LNCAP (cell line): Measurements from ENCODE around the gene LRRC8E.
A peak's percentile ranks its signal among the peaks of the same experiment; 100 is the strongest.

Experiments used
- TF ChIP-seq, protein P1 (sequence below): fragments of 450-650 bp; IDR thresholded peaks from 2 replicates; pipeline ENCODE4 v1.5.1; 2017; ENCODE audit warnings: mild to moderate bottlenecking

Gene LRRC8E

DNA sequence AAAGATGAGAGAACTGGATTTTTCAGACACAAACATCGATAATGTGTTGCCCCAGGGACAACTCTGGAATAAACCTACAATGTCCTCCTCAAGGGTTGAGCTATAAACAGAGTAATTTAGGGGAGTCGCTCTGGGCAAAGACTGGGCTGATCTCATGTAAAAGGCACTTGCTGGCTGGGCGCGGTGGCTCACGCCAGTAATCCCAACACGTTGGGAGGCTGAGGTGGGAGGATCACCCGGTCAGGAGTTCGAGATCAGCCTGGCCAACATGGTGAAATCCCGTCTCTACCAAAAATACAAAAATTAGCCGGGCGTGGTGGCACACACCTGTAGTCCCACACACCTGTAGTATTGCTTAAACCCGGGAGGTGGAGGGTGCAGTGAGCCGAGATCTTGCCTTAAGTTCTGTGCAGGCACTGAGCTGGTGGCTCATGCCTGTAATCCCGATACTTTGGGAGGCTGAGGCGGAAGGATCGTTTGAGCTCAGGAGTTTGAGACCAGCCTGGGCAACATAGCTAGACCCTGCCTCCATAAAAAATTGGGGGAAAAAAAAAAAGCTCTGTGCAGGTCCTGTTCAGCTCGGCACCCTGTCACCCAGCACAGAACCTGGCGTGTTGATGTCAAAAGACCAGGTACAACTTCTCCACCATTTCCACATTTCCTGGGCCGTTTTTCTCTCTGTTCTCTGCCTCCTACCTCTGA lies 53.7 kb downstream of the LRRC8E start:
- TF ChIP-seq, protein P1, sequence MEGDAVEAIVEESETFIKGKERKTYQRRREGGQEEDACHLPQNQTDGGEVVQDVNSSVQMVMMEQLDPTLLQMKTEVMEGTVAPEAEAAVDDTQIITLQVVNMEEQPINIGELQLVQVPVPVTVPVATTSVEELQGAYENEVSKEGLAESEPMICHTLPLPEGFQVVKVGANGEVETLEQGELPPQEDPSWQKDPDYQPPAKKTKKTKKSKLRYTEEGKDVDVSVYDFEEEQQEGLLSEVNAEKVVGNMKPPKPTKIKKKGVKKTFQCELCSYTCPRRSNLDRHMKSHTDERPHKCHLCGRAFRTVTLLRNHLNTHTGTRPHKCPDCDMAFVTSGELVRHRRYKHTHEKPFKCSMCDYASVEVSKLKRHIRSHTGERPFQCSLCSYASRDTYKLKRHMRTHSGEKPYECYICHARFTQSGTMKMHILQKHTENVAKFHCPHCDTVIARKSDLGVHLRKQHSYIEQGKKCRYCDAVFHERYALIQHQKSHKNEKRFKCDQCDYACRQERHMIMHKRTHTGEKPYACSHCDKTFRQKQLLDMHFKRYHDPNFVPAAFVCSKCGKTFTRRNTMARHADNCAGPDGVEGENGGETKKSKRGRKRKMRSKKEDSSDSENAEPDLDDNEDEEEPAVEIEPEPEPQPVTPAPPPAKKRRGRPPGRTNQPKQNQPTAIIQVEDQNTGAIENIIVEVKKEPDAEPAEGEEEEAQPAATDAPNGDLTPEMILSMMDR: no peak

GRCh38 chr19:7942981-7943443 lies 54.7 kb downstream of the LRRC8E start:
- TF ChIP-seq, protein P1: no peak

GRCh38 chr19:7943444-7944176 lies 55.3 kb downstream of the LRRC8E start, which contains the start of gene TIMM44:
TSS of gene TIMM44 (minus strand) at chr19:7943666. CDS start at chr19:7943651, 15 bp downstream.
- TF ChIP-seq, protein P1: no peak

- TF ChIP-seq, protein P1: peak; percentile 84
Observed at GRCh38 chr19:7944177-7944761, 56.0 kb downstream of the LRRC8E start.

- TF ChIP-seq, protein P1: no peak
Observed at GRCh38 chr19:7947939-7948338, 59.6 kb downstream of the LRRC8E start.
